C4-2B (cell line): Measurements from ENCODE around the gene SPECC1.

Source experiments
- CTCF ChIP-seq: fragments of 450-650 bp; conservative IDR thresholded peaks from 2 replicates; pipeline ENCODE4 v1.5.1; 2017; ENCODE audit warnings: mild to moderate bottlenecking
- ZFX ChIP-seq: fragments of 450-650 bp; IDR thresholded peaks from 2 replicates; pipeline ENCODE4 v1.6.1; 2017

DNA sequence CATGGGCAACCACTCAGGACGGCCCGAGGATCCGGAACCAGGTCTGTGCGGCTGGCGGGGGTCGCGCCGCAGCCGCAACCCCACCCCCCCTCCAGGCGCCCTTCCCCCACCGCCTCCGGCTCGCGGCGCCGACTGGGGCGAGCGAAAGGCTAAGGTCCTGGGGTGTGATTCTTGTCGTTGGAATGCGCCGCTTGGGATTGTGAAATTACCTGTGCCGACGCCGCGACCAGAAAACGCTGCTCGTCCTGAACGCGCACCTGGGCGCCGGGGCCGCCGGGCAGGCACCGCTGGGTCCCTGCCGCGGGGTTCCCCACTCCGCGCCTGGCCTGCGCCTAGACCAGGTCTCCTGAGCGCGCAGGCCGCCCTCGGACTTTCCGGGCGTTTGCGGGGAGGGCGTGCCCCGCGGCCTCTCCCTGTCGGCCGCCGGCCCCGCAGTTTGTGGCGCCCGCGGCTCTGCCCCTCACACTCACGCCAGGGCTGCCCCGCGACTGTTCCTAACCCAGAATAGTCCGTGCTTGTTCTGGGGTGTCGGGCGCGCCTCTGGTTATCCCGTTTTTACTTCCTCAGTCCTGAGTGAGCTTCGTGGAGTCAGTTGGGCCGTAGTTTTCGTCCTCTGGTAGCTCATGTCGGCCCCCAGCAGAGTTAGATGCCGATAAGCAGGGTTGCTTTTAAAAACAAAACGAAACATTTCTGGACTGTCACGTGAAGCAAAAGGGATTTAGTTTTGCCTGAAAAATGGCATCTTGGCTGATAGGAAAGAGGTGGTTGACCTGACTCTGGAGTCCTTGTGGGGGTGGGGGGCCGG is 147.2 kb downstream of the SPECC1 start:
- TF ChIP-seq CTCF (no peak), ZFX (peak; percentile 75)
